IMR-90 (cell line): Measurements from ENCODE around the gene CEP63. TPM values are rescaled to one million over a fixed set of nuclear protein-coding genes. Genes with fewer than 3 reads are reported as not detected.
A peak's percentile ranks its signal among the peaks of the same experiment; 100 is the strongest.

ENCODE experiments used
- ATAC-seq: fragments of 200-7000 bp; cut with Tn5 transposase; 2 replicates; pipeline ENCODE4 v1.9.1; 2020; ENCODE audit warnings: low read depth, mild to moderate bottlenecking, moderate library complexity
- BruUV-seq: library from RNA; stranded (reverse); fragments of 400-500 nt; replicated peaks from 2 replicates; lab custom pipeline; 2021; lab: Mats Ljungman, UMichigan
- CTCF ChIA-PET: fragments of 300-600 bp; formaldehyde crosslinking; extraction: SDS; loops from one replicate; lab custom pipeline; 2021; ENCODE audit warnings: antibody characterized with exemption; lab: Yijun Ruan, JAX
- POLR2A ChIA-PET: fragments of 300-600 bp; sonication (Branson Sonifier 250); formaldehyde crosslinking; loops from one replicate; lab custom pipeline; 2022; ENCODE audit warnings: antibody characterized with exemption; ENCODE audit not compliant: unreplicated experiment; lab: Charles Lee
- DNase-seq: peaks from one replicate; pipeline ENCODE4 v3.0.0; 2013
- H2AFZ ChIP-seq: replicated peaks from 2 replicates; pipeline ENCODE3; 2013; ENCODE audit warnings: low read length, mild to moderate bottlenecking; ENCODE audit not compliant: poor library complexity
- H2AK5ac ChIP-seq: 2 replicates; pipeline ENCODE4 v1.6.1; 2013; ENCODE audit warnings: low read depth, low read length, inconsistent platforms
- H2AK9ac ChIP-seq: replicated peaks from 2 replicates; pipeline ENCODE3; 2013; ENCODE audit warnings: mild to moderate bottlenecking, low read depth, low read length, moderate library complexity; ENCODE audit not compliant: poor library complexity
- H2BK120ac ChIP-seq: 2 replicates; pipeline ENCODE4 v1.6.1; 2013; ENCODE audit warnings: low read depth, low read length, inconsistent platforms
- H2BK15ac ChIP-seq: 3 replicates; pipeline ENCODE4 v1.6.1; 2013; ENCODE audit warnings: low read depth, low read length, inconsistent platforms
- H2BK20ac ChIP-seq: 2 replicates; pipeline ENCODE4 v1.6.1; 2013; ENCODE audit warnings: low read depth, mild to moderate bottlenecking, inconsistent platforms, low read length, moderate library complexity
- H2BK5ac ChIP-seq: 2 replicates; pipeline ENCODE4 v1.6.1; 2013; ENCODE audit warnings: mild to moderate bottlenecking, low read depth, low read length, inconsistent platforms; ENCODE audit not compliant: poor library complexity, severe bottlenecking
- H3K14ac ChIP-seq: replicated peaks from 2 replicates; pipeline ENCODE4 v1.6.1; 2013; ENCODE audit warnings: low read depth, low read length, inconsistent platforms
- H3K18ac ChIP-seq: 2 replicates; pipeline ENCODE4 v1.6.1; 2013; ENCODE audit warnings: low read depth, low read length, control low read depth
- H3K23ac ChIP-seq: 2 replicates; pipeline ENCODE4 v1.6.1; 2013; ENCODE audit warnings: low read depth, low read length, inconsistent platforms
- H3K27ac ChIP-seq: 2 replicates; pipeline ENCODE4 v1.5.1; 2013; ENCODE audit warnings: mild to moderate bottlenecking, control low read depth, low read length; ENCODE audit not compliant: insufficient read depth
- H3K27me3 ChIP-seq: 2 replicates; pipeline ENCODE4 v1.6.1; 2013; ENCODE audit warnings: low read length; ENCODE audit not compliant: control insufficient read depth, insufficient read depth
- H3K36me3 ChIP-seq: 2 replicates; pipeline ENCODE4 v1.6.1; 2013; ENCODE audit warnings: low read length, mixed read lengths; ENCODE audit not compliant: control insufficient read depth, insufficient read depth
- H3K4ac ChIP-seq: 2 replicates; pipeline ENCODE4 v1.6.1; 2013; ENCODE audit warnings: low read depth, low read length, inconsistent platforms
- H3K4me1 ChIP-seq: 2 replicates; pipeline ENCODE4 v1.6.1; 2013; ENCODE audit warnings: low read length, mixed read lengths; ENCODE audit not compliant: control insufficient read depth, insufficient read depth
- H3K4me2 ChIP-seq: 2 replicates; pipeline ENCODE4 v1.6.1; 2013; ENCODE audit warnings: low read depth, mild to moderate bottlenecking, control low read depth, low read length, moderate library complexity
- H3K4me3 ChIP-seq: 2 replicates; pipeline ENCODE4 v1.5.1; 2013; ENCODE audit warnings: low read depth, mild to moderate bottlenecking, control low read depth, low read length, moderate library complexity; ENCODE audit not compliant: insufficient read depth
- H3K56ac ChIP-seq: 2 replicates; pipeline ENCODE4 v1.6.1; 2013; ENCODE audit warnings: low read length, inconsistent platforms; ENCODE audit not compliant: insufficient read depth; ENCODE audit errors: extremely low read depth
- H3K79me1 ChIP-seq, 2 experiments: 2 replicates each; pipeline ENCODE4 v1.6.1; 2013; ENCODE audit warnings: low read length in 2 of 2, inconsistent platforms in 1 of 2, low read depth in 1 of 2
- H3K9ac ChIP-seq: 2 replicates; pipeline ENCODE4 v1.6.1; 2013; ENCODE audit warnings: low read depth, low read length, control low read depth
- H3K9me1 ChIP-seq: 2 replicates; pipeline ENCODE4 v1.6.1; 2013; ENCODE audit warnings: low read length, inconsistent platforms; ENCODE audit not compliant: insufficient read depth
- H3K9me3 ChIP-seq: 2 replicates; pipeline ENCODE4 v1.6.1; 2013; ENCODE audit warnings: low read length; ENCODE audit not compliant: control insufficient read depth, insufficient read depth
- H4K20me1 ChIP-seq: 2 replicates; pipeline ENCODE4 v1.6.1; 2013; ENCODE audit warnings: low read length, inconsistent platforms; ENCODE audit not compliant: insufficient read depth
- H4K5ac ChIP-seq: 2 replicates; pipeline ENCODE4 v1.6.1; 2013; ENCODE audit warnings: mild to moderate bottlenecking, low read depth, low read length, control low read depth
- H4K8ac ChIP-seq, 2 experiments: 2 replicates each; pipeline ENCODE4 v1.6.1; 2013; ENCODE audit warnings: low read depth in 2 of 2, low read length in 2 of 2, control low read depth in 1 of 2, inconsistent platforms in 1 of 2
- H4K91ac ChIP-seq: 2 replicates; pipeline ENCODE4 v1.6.1; 2013; ENCODE audit warnings: low read depth, low read length, inconsistent platforms; ENCODE audit not compliant: insufficient read depth
- BHLHE40 ChIP-seq: fragments of 150-350 bp; IDR thresholded peaks from 2 replicates; pipeline ENCODE4 v1.6.1; 2016; ENCODE audit warnings: mild to moderate bottlenecking, low read depth, low read length
- CEBPB ChIP-seq: IDR thresholded peaks from 2 replicates; pipeline ENCODE4 v1.6.1; 2012; ENCODE audit warnings: low read depth, low read length, improper control_type of control experiment
- FOS ChIP-seq: fragments of 150-350 bp; IDR thresholded peaks from 2 replicates; pipeline ENCODE4 v1.6.1; 2016; ENCODE audit warnings: low read depth, low read length
- MAZ ChIP-seq: IDR thresholded peaks from 2 replicates; pipeline ENCODE4 v1.6.1; 2012; ENCODE audit warnings: low read depth, mild to moderate bottlenecking, low read length, improper control_type of control experiment, moderate library complexity, borderline replicate concordance
- RFX5 ChIP-seq: IDR thresholded peaks from 2 replicates; pipeline ENCODE4 v1.8.0; 2012; ENCODE audit warnings: low read depth, mild to moderate bottlenecking, low read length, moderate library complexity
- WGBS, 2 experiments: methylation state at CpG; one replicate each; pipeline versions ENCODE4 v1.1.5 to v1.1.7; 2013; ENCODE audit warnings: missing lambda C conversion rate in 2 of 2; ENCODE audit not compliant: insufficient read length in 1 of 2; ENCODE audit errors: extremely low coverage in 2 of 2; 5-methylcytosine and 5-hydroxymethylcytosine counted together
- dilution Hi-C: fragments of 300-500 bp; cut with HindIII; formaldehyde crosslinking; loops from one replicate; pipeline ENCODE4 v1.14.3; 2018; ENCODE audit warnings: low sequenced_read_pairs; ENCODE audit not compliant: unreplicated experiment
- in situ Hi-C: fragments of 300-500 bp; cut with MboI; formaldehyde crosslinking; loops from 3 replicates; pipeline ENCODE4 v1.14.3; 2019; ENCODE audit warnings: low sequenced_read_pairs, inconsistent platforms, mixed read lengths
- intact Hi-C: fragments of 100-400 bp; cut with micrococcal nuclease; formaldehyde crosslinking; loops from 2 replicates; pipeline ENCODE4 v1.10.0; 2022
- polyA plus RNA-seq, 3 experiments: library from polyadenylated mRNA; depleted of rRNA; stranded (reverse); fragments of >200 nt; gene quantifications; 2 replicates each; pipeline ENCODE4 v1.2.3, GENCODE V29; 2012; ENCODE audit warnings: low replicate concordance in 1 of 3
- total RNA-seq: library from RNA; depleted of rRNA; stranded (reverse); fragments of >200 nt; gene quantifications from 2 replicates; pipeline ENCODE4 v1.2.3, GENCODE V29; 2012

Gene CEP63
- total and polyA plus RNA-seq, 2 of the 4 experiments (the other 2 are of a cell fraction) = 6.5 to 9.1 TPM

DNA sequence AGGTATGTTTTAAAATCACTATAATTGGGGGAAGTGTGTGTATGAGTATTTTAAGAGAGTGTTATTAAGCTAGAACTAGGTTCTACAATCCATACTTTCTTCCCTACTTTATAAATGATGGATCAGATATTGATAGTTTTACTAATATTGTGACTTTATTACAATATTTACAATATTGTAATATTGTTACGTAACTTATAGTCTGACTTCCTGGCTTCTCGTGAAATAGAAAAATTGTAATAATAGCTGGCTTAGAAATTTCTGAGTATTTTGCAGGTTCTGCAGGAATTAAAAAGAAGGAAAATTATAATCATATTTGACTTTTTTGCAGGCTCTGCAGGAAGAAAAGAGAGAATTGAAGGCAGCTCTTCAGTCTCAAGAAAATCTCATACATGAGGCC lies 60.0 kb downstream of the CEP63 start:
- Histone ChIP-seq H3K9me3 (no peaks in the 10 kb centered on the region), H4K20me1 (no peaks in the 10 kb centered on the region), H3K9ac (no peak overlapping the region), H4K91ac (no peak overlapping the region), H2BK15ac (no peak overlapping the region), H3K27ac (no peak overlapping the region), H3K36me3 (peaks cover 12% of the 10 kb centered on the region), H3K23ac (no peak overlapping the region), H2AK5ac (no peak overlapping the region), H3K4me3 (no peak overlapping the region), H3K14ac (no peak overlapping the region), H3K18ac (no peak overlapping the region), H3K4me2 (no peak overlapping the region), H3K4ac (no peak overlapping the region), H2AFZ (no peak overlapping the region), H3K4me1 (no peaks in the 10 kb centered on the region), H3K9me1 (peaks cover 5% of the 10 kb centered on the region; the same call in 1 of the 2 replicates), H2BK20ac (no peak overlapping the region), H4K8ac (no peak overlapping the region), H2BK5ac (no peak overlapping the region), H3K27me3 (no peaks in the 10 kb centered on the region), H3K56ac (no peak overlapping the region), H4K5ac (no peak overlapping the region), H2BK120ac (no peak overlapping the region), H2AK9ac (no peak overlapping the region), H3K79me1 (no peaks in the 10 kb centered on the region)
- intact Hi-C loops (no loop called here), in situ Hi-C loops (no loop called here), dilution Hi-C loops (no loop called here)
- ChIA-PET CTCF (no interaction called here), POLR2A (no interaction called here)
- no CpG with 5 or more reads among the region's 2 CpGs for WGBS, 2 experiments
- no TSS peak for BruUV-seq
- ATAC-seq (no peak), DNase-seq (no peak)
- no peak for TF ChIP-seq BHLHE40
- TF ChIP-seq MAZ = no peak
- no peak for TF ChIP-seq FOS
- no peak for TF ChIP-seq RFX5
- TF ChIP-seq CEBPB = peak; percentile 53
